H9 (cell line): ENCODE results near the gene RRP12. TPM values are rescaled to one million over a fixed set of nuclear protein-coding genes. Genes with fewer than 3 reads are reported as not detected.

ENCODE experiments used
- DNase-seq: peaks from one replicate; pipeline ENCODE4 v3.0.0-alpha.2; 2017
- H2AFZ ChIP-seq: one replicate; pipeline ENCODE4 v1.6.1; 2013; ENCODE audit warnings: mild to moderate bottlenecking, low read length, control low read depth, moderate library complexity
- H2AK5ac ChIP-seq: 2 replicates; pipeline ENCODE4 v1.6.1; 2013; ENCODE audit warnings: low read length, control low read depth, mixed read lengths; ENCODE audit not compliant: insufficient read length
- H2BK120ac ChIP-seq: one replicate; pipeline ENCODE4 v1.6.1; 2013; ENCODE audit warnings: low read depth, mild to moderate bottlenecking, low read length, control low read depth, inconsistent platforms; ENCODE audit not compliant: poor library complexity, severe bottlenecking
- H2BK12ac ChIP-seq: 2 replicates; pipeline ENCODE4 v1.6.1; 2013; ENCODE audit warnings: low read length, control low read depth, mixed read lengths, low read depth; ENCODE audit not compliant: insufficient read length
- H2BK15ac ChIP-seq: 2 replicates; pipeline ENCODE4 v1.6.1; 2013; ENCODE audit warnings: low read depth, low read length, control low read depth
- H2BK20ac ChIP-seq: one replicate; pipeline ENCODE4 v1.6.1; 2013; ENCODE audit warnings: low read depth, mild to moderate bottlenecking, low read length, control low read depth, inconsistent platforms; ENCODE audit not compliant: poor library complexity, severe bottlenecking
- H2BK5ac ChIP-seq: 2 replicates; pipeline ENCODE4 v1.6.1; 2013; ENCODE audit warnings: low read length, control low read depth, mixed read lengths; ENCODE audit not compliant: insufficient read length
- H3K14ac ChIP-seq: 2 replicates; pipeline ENCODE4 v1.6.1; 2013; ENCODE audit warnings: low read length, control low read depth; ENCODE audit not compliant: insufficient read depth
- H3K18ac ChIP-seq: 2 replicates; pipeline ENCODE4 v1.6.1; 2013; ENCODE audit warnings: low read depth, mild to moderate bottlenecking, mixed read lengths, low read length, control low read depth; ENCODE audit not compliant: insufficient read length
- H3K23ac ChIP-seq: 2 replicates; pipeline ENCODE4 v1.6.1; 2013; ENCODE audit warnings: low read length, control low read depth, mixed read lengths, low read depth; ENCODE audit not compliant: insufficient read length
- H3K23me2 ChIP-seq: 2 replicates; pipeline ENCODE4 v1.6.1; 2013; ENCODE audit warnings: low read depth, mild to moderate bottlenecking, mixed read lengths, low read length, control low read depth; ENCODE audit not compliant: insufficient read length, poor library complexity, severe bottlenecking
- H3K27ac ChIP-seq: 2 replicates; pipeline ENCODE4 v1.5.1; 2013; ENCODE audit warnings: low read length, control low read depth, mixed read lengths, low read depth; ENCODE audit not compliant: insufficient read length
- H3K27me3 ChIP-seq: 2 replicates; pipeline ENCODE4 v1.6.1; 2013; ENCODE audit warnings: low read length, control low read depth, inconsistent platforms; ENCODE audit not compliant: insufficient read depth
- H3K4ac ChIP-seq: 2 replicates; pipeline ENCODE4 v1.6.1; 2013; ENCODE audit warnings: low read depth, mild to moderate bottlenecking, control low read depth, inconsistent platforms, low read length, moderate library complexity
- H3K4me1 ChIP-seq: 2 replicates; pipeline ENCODE4 v1.6.1; 2013; ENCODE audit warnings: low read length, control low read depth, inconsistent platforms; ENCODE audit not compliant: insufficient read depth
- H3K4me2 ChIP-seq: 2 replicates; pipeline ENCODE4 v1.6.1; 2013; ENCODE audit warnings: low read length, control low read depth, mixed read lengths; ENCODE audit not compliant: insufficient read length, insufficient read depth
- H3K56ac ChIP-seq: 2 replicates; pipeline ENCODE4 v1.6.1; 2013; ENCODE audit warnings: low read depth, mild to moderate bottlenecking, mixed read lengths, low read length, control low read depth; ENCODE audit not compliant: insufficient read length
- H3K79me1 ChIP-seq: 2 replicates; pipeline ENCODE4 v1.6.1; 2013; ENCODE audit warnings: low read depth, mild to moderate bottlenecking, moderate library complexity, low read length, control low read depth, inconsistent platforms; ENCODE audit not compliant: insufficient read depth, poor library complexity, severe bottlenecking
- H3K79me2 ChIP-seq: 2 replicates; pipeline ENCODE4 v1.6.1; 2013; ENCODE audit warnings: low read length, control low read depth, inconsistent platforms; ENCODE audit not compliant: insufficient read depth
- H3K9ac ChIP-seq: 2 replicates; pipeline ENCODE4 v1.6.1; 2013; ENCODE audit warnings: low read length, control low read depth, mixed read lengths; ENCODE audit not compliant: insufficient read length; ENCODE audit errors: extremely low read depth
- H3K9me3 ChIP-seq: one replicate; pipeline ENCODE4 v1.6.1; 2013; ENCODE audit warnings: low read depth, low read length, inconsistent platforms; ENCODE audit not compliant: control insufficient read depth
- H3T11ph ChIP-seq: one replicate; pipeline ENCODE4 v1.6.1; 2013; ENCODE audit warnings: mild to moderate bottlenecking, low read length, control low read depth, inconsistent platforms
- H4K20me1 ChIP-seq: one replicate; pipeline ENCODE4 v1.6.1; 2013; ENCODE audit not compliant: control insufficient read depth, insufficient read length, insufficient read depth
- H4K5ac ChIP-seq: 2 replicates; pipeline ENCODE4 v1.6.1; 2013; ENCODE audit warnings: low read depth, mild to moderate bottlenecking, mixed read lengths, low read length, control low read depth; ENCODE audit not compliant: insufficient read length
- H4K8ac ChIP-seq: replicated peaks from 2 replicates; pipeline ENCODE4 v1.6.1; 2013; ENCODE audit warnings: low read length, control low read depth, mixed read lengths, low read depth; ENCODE audit not compliant: insufficient read length
- H4K91ac ChIP-seq: 2 replicates; pipeline ENCODE4 v1.6.1; 2013; ENCODE audit warnings: low read depth, mild to moderate bottlenecking, moderate library complexity, mixed read lengths, low read length, control low read depth; ENCODE audit not compliant: insufficient read length
- H3K27ac Mint-ChIP-seq, 3 experiments: 2 replicates in 2 of 3; 3 replicates in 1 of 3; pipeline ENCODE4 v1.8.0; 2020 to 2021; ENCODE audit warnings: mixed read lengths in 3 of 3, mild to moderate bottlenecking in 1 of 3, moderate library complexity in 1 of 3
- H3K27me3 Mint-ChIP-seq: 2 replicates; pipeline ENCODE4 v1.8.0; 2021; ENCODE audit warnings: low read depth, mild to moderate bottlenecking, moderate library complexity, mixed read lengths
- H3K36me3 Mint-ChIP-seq, 3 experiments: 2 replicates in 2 of 3; 3 replicates in 1 of 3; pipeline ENCODE4 v1.8.0; 2020 to 2021; ENCODE audit warnings: low read depth in 3 of 3, mixed read lengths in 3 of 3; ENCODE audit not compliant: insufficient read depth in 1 of 3
- H3K4me1 Mint-ChIP-seq, 2 experiments: 2 replicates each; pipeline ENCODE4 v1.8.0; 2020; ENCODE audit warnings: mixed read lengths in 2 of 2
- H3K4me3 Mint-ChIP-seq, 2 experiments: 2 replicates in 1 of 2; 3 replicates in 1 of 2; pipeline ENCODE4 v1.8.0; 2020 to 2021; ENCODE audit warnings: mild to moderate bottlenecking in 2 of 2, mixed read lengths in 2 of 2, moderate library complexity in 1 of 2
- H3K9me3 Mint-ChIP-seq, 2 experiments: 2 replicates in 1 of 2; 3 replicates in 1 of 2; pipeline ENCODE4 v1.8.0; 2020; ENCODE audit warnings: mild to moderate bottlenecking in 2 of 2, mixed read lengths in 2 of 2, moderate library complexity in 1 of 2
- WGBS: extraction: QIAGEN DNeasy Blood & Tissue Kit; methylation state at CpG from one replicate; pipeline ENCODE4 v1.1.7; 2013; ENCODE audit warnings: missing lambda C conversion rate, low lambda C conversion rate, mixed read lengths; ENCODE audit not compliant: insufficient read length; ENCODE audit errors: extremely low coverage; 5-methylcytosine and 5-hydroxymethylcytosine counted together
- total RNA-seq: library from RNA; stranded (reverse); gene quantifications from 2 replicates; pipeline ENCODE4 v1.2.1, GENCODE V29; 2021
- TF ChIP-seq, protein P1 (sequence below): fragments of 200-600 bp; sonication (generic); conservative IDR thresholded peaks from 3 replicates; pipeline ENCODE4 v1.8.0; 2021; ENCODE audit warnings: antibody characterized with exemption, mild to moderate bottlenecking

The RRP12 gene
- total RNA-seq, 1 experiment from 2014 or later = 71.6 TPM

DNA sequence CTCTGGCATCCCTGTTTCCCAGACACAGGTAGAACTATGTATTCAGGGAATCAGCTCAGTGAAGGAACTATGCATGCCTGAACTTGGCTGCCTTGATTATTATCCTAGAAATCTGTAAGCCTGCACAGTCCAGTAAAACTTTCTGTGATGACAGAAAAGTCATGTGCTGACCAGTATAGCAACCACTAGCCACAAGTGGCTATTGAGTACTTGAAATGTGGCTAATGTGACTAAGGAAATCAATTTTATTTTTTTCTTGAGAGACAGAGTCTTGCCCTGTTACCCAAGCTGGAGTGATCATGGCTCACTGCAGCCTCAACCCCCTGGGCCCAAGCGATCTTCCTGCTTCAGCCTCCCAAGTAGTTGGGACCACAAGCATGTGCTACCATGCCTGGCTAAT lies 41.1 kb upstream of the RRP12 start:
- no peaks in the 10 kb centered on the region for H3K9me3 Mint-ChIP-seq
- no peak overlapping the region for H2BK120ac ChIP-seq
- H3K23me2 ChIP-seq = peaks cover 11% of the 10 kb centered on the region

More for the DNA sequence above, 41.1 kb upstream of the RRP12 start:
- H3K4me1 ChIP-seq = peaks cover 1% of the 10 kb centered on the region
- no CpG with 5 or more reads among the region's 1 CpG for WGBS
- no peak overlapping the region for H2BK12ac ChIP-seq
- H3K4me2 ChIP-seq = no peak overlapping the region
- no peaks in the 10 kb centered on the region for H4K20me1 ChIP-seq
- no peak overlapping the region for H2BK15ac ChIP-seq
- TF ChIP-seq, protein P1, sequence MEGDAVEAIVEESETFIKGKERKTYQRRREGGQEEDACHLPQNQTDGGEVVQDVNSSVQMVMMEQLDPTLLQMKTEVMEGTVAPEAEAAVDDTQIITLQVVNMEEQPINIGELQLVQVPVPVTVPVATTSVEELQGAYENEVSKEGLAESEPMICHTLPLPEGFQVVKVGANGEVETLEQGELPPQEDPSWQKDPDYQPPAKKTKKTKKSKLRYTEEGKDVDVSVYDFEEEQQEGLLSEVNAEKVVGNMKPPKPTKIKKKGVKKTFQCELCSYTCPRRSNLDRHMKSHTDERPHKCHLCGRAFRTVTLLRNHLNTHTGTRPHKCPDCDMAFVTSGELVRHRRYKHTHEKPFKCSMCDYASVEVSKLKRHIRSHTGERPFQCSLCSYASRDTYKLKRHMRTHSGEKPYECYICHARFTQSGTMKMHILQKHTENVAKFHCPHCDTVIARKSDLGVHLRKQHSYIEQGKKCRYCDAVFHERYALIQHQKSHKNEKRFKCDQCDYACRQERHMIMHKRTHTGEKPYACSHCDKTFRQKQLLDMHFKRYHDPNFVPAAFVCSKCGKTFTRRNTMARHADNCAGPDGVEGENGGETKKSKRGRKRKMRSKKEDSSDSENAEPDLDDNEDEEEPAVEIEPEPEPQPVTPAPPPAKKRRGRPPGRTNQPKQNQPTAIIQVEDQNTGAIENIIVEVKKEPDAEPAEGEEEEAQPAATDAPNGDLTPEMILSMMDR = no peak
- H3K9me3 ChIP-seq = no peaks in the 10 kb centered on the region
- no peak overlapping the region for H3K9ac ChIP-seq
- H3T11ph ChIP-seq = no peak overlapping the region
- H3K4me3 Mint-ChIP-seq = no peak overlapping the region
- H4K8ac ChIP-seq = no peak overlapping the region
- H3K27me3 ChIP-seq = no peaks in the 10 kb centered on the region; the same call in 1 of the 2 replicates
- H3K56ac ChIP-seq = no peak overlapping the region
- no peak overlapping the region for H2BK5ac ChIP-seq
- 0 out of 2 replicates have a peak, but pooled peaks cover 2% of the 10 kb centered on the region for H3K27me3 Mint-ChIP-seq
- no peak for DNase-seq
- no peak overlapping the region for H4K5ac ChIP-seq
- H3K4ac ChIP-seq = no peak overlapping the region
- H3K79me2 ChIP-seq = peaks cover 8% of the 10 kb centered on the region; the same call in 1 of the 2 replicates
- H3K23ac ChIP-seq = no peak overlapping the region
- no peak overlapping the region for H2BK20ac ChIP-seq
- H3K79me1 ChIP-seq = peaks cover 3% of the 10 kb centered on the region
- H3K27ac Mint-ChIP-seq = no peak overlapping the region
- no peak overlapping the region for H2AK5ac ChIP-seq
- H2AFZ ChIP-seq = no peak overlapping the region
- peaks cover 21 to 53% (median 48%) of the 10 kb centered on the region in 3 experiments for H3K36me3 Mint-ChIP-seq
- peaks cover 14% of the 10 kb centered on the region in 2 experiments for H3K4me1 Mint-ChIP-seq
- no peak overlapping the region for H4K91ac ChIP-seq
- no peak overlapping the region for H3K27ac ChIP-seq
- H3K14ac ChIP-seq = no peak overlapping the region
- no peak overlapping the region for H3K18ac ChIP-seq
